Fibroblast of the conjunctiva (primary cell): ENCODE data around the gene ZBTB7A.

Experiments
- DNase-seq: peaks from one replicate; pipeline ENCODE4 v3.0.0-alpha.2; 2010; ENCODE audit warnings: low read depth

ZBTB7A gene

GRCh38 chr19:4053423-4054324 is 13.0 kb downstream of the ZBTB7A start:
- DNase-seq, result no peak

- no peak for DNase-seq
Measured at GRCh38 chr19:4052993-4053422, 13.7 kb downstream of the ZBTB7A start.

GRCh38 chr19:4052114-4052992 is 14.3 kb downstream of the ZBTB7A start:
- DNase-seq, result no peak

- DNase-seq, result no peak
Measured at GRCh38 chr19:4051175-4052101, 15.3 kb downstream of the ZBTB7A start.

GRCh38 chr19:4049432-4049831 is 17.3 kb downstream of the ZBTB7A start:
- no peak for DNase-seq

- no peak for DNase-seq
Measured at GRCh38 chr19:4046946-4047683, 19.6 kb downstream of the ZBTB7A start.

GRCh38 chr19:4046362-4046691 is 20.4 kb downstream of the ZBTB7A start:
- no peak for DNase-seq

GRCh38 chr19:4045597-4046361 is 20.9 kb downstream of the ZBTB7A start:
- DNase-seq, result no peak

GRCh38 chr19:4044990-4045465 is 21.7 kb downstream of the ZBTB7A start:
- DNase-seq, result no peak

GRCh38 chr19:4043966-4044715 is 22.6 kb downstream of the ZBTB7A start:
- DNase-seq, result no peak

- no peak for DNase-seq
Measured at GRCh38 chr19:4043401-4043800, 23.3 kb downstream of the ZBTB7A start.

GRCh38 chr19:4042731-4043082 is 24.0 kb downstream of the ZBTB7A start:
- no peak for DNase-seq

- DNase-seq, result no peak
Measured at GRCh38 chr19:4042064-4042730, 24.5 kb downstream of the ZBTB7A start.

- DNase-seq, result no peak
Measured at GRCh38 chr19:4038661-4039423, 27.9 kb downstream of the ZBTB7A start.

GRCh38 chr19:4038057-4038456 is 28.6 kb downstream of the ZBTB7A start:
- DNase-seq, result no peak

GRCh38 chr19:4037301-4037949 is 29.3 kb downstream of the ZBTB7A start:
- no peak for DNase-seq

GRCh38 chr19:4036576-4037300 is 30.0 kb downstream of the ZBTB7A start:
- no peak for DNase-seq
